KMS-11 (cell line): ENCODE data around the gene CAMK2N1.

Source experiments
- H2AFZ ChIP-seq: fragments of 200-600 bp; sonication (generic); 2 replicates; pipeline ENCODE4 v1.6.1; 2016; ENCODE audit warnings: antibody characterized with exemption, mixed run types, low read depth
- H3K27ac ChIP-seq: fragments of 200-600 bp; sonication (generic); 2 replicates; pipeline ENCODE4 v1.6.1; 2016; ENCODE audit warnings: mild to moderate bottlenecking, mixed run types
- H3K27me3 ChIP-seq: fragments of 200-600 bp; sonication (generic); 2 replicates; pipeline ENCODE4 v1.6.1; 2017; ENCODE audit warnings: mild to moderate bottlenecking, low read depth, mixed run types, moderate library complexity; ENCODE audit not compliant: insufficient read depth
- H3K36me3 ChIP-seq: fragments of 200-600 bp; sonication (generic); 2 replicates; pipeline ENCODE4 v1.6.1; 2017; ENCODE audit warnings: mild to moderate bottlenecking, mixed run types; ENCODE audit not compliant: insufficient read depth
- H3K4me1 ChIP-seq: fragments of 200-600 bp; sonication (generic); 2 replicates; pipeline ENCODE4 v1.6.1; 2016; ENCODE audit warnings: mild to moderate bottlenecking, low read depth, mixed run types; ENCODE audit not compliant: poor library complexity, severe bottlenecking
- H3K4me2 ChIP-seq: fragments of 200-600 bp; sonication (generic); 2 replicates; pipeline ENCODE4 v1.7.0; 2016; ENCODE audit warnings: mild to moderate bottlenecking, mixed run types
- H3K4me3 ChIP-seq: fragments of 200-600 bp; sonication (generic); IDR thresholded peaks from 2 replicates; pipeline ENCODE4 v1.6.1; 2017; ENCODE audit warnings: low read depth, low read length, mixed read lengths; ENCODE audit not compliant: insufficient read depth
- H3K79me2 ChIP-seq: fragments of 200-600 bp; sonication (generic); 2 replicates; pipeline ENCODE4 v1.6.1; 2016; ENCODE audit warnings: low read depth, mixed run types; ENCODE audit not compliant: insufficient read depth
- H3K9ac ChIP-seq: fragments of 200-600 bp; sonication (generic); 2 replicates; pipeline ENCODE4 v1.6.1; 2016; ENCODE audit warnings: mild to moderate bottlenecking, mixed run types
- H4K20me1 ChIP-seq: fragments of 200-600 bp; sonication (generic); 2 replicates; pipeline ENCODE4 v1.6.1; 2016; ENCODE audit warnings: mild to moderate bottlenecking, mixed run types; ENCODE audit not compliant: insufficient read depth
- CTCF ChIP-seq: fragments of 200-600 bp; sonication (generic); conservative IDR thresholded peaks from 2 replicates; pipeline ENCODE4 v1.6.1; 2017; ENCODE audit warnings: low read depth, mild to moderate bottlenecking, antibody characterized with exemption, low read length, moderate library complexity, mixed read lengths

Gene CAMK2N1

DNA sequence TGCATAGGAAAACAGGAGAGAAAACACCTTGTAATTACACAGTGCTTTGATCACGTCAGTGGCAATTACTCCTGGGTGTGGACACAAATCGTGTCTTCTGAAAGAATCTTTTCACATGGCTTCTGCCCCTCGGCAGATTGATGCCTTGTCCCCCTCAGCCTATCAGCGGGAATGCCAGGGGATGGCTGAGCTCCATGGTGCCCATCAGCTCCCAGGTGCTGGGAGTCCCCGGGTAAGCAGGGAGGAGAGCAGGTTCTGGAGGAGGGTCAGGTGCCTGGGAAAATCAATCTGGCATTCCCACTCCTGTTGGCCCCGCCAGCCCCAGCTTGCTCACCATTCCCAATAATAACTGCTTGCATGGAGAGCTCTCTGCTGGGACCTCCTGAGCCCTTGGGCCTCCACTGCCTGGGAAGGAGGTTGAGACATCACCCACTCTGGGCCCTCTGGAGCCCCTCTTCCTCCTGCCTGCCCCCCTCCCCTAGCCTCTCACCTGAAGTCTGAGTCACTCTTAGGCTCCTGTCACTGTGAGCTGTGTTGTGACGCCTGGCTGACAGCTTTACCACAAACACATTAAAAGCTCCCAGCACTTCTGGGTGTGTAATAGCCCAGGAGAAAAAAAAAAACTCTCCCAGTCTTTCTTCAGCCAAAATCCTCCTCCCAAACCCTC is 4.9 kb downstream of the CAMK2N1 start:
- no peaks in the 10 kb centered on the region for H3K36me3 ChIP-seq
- H3K9ac ChIP-seq, result no peak overlapping the region
- no peak overlapping the region for H3K27ac ChIP-seq
- H4K20me1 ChIP-seq, result no peaks in the 10 kb centered on the region
- no peaks in the 10 kb centered on the region for H3K4me1 ChIP-seq
- H3K79me2 ChIP-seq, result no peaks in the 10 kb centered on the region
- H3K27me3 ChIP-seq, result peaks cover 73% of the 10 kb centered on the region
- no peak overlapping the region for H3K4me3 ChIP-seq
- no peak for TF ChIP-seq CTCF
- no peak overlapping the region for H2AFZ ChIP-seq
- H3K4me2 ChIP-seq, result no peak overlapping the region

GRCh38 chr1:20480243-20480944 is 5.6 kb downstream of the CAMK2N1 start:
- Histone ChIP-seq H3K27ac (no peak overlapping the region), H3K4me3 (no peak overlapping the region), H4K20me1 (no peaks in the 10 kb centered on the region), H3K4me1 (no peaks in the 10 kb centered on the region), H3K27me3 (peaks cover 70% of the 10 kb centered on the region), H3K36me3 (no peaks in the 10 kb centered on the region), H3K9ac (no peak overlapping the region), H3K4me2 (no peak overlapping the region), H3K79me2 (no peaks in the 10 kb centered on the region), H2AFZ (no peak overlapping the region)
- no peak for TF ChIP-seq CTCF

DNA sequence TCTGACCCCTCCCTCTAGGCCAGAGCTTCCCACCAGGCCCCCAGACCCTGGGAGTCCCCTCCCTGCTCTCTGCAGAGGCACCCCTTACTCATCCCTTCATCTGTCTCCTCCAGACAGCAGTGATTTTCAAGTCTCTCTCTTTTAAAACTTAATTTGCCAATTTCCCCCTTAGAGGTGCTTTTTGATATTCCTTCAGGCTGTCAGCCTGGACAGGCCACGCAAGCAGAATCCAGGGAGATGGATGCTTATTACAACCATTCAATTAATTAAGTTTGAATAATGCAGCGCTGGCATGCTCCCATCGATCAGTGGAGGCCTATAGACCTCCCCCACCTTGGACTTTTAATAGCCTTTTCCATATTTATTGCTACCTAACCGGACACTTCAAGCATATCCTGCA is 6.2 kb downstream of the CAMK2N1 start:
- H3K27me3 ChIP-seq, result peaks cover 69% of the 10 kb centered on the region
- H3K36me3 ChIP-seq, result no peaks in the 10 kb centered on the region
- no peaks in the 10 kb centered on the region for H3K4me1 ChIP-seq
- no peak overlapping the region for H3K27ac ChIP-seq
- no peak overlapping the region for H2AFZ ChIP-seq
- H3K4me2 ChIP-seq, result no peak overlapping the region
- TF ChIP-seq CTCF, result no peak
- H4K20me1 ChIP-seq, result no peaks in the 10 kb centered on the region
- no peaks in the 10 kb centered on the region for H3K79me2 ChIP-seq
- H3K9ac ChIP-seq, result no peak overlapping the region
- no peak overlapping the region for H3K4me3 ChIP-seq

DNA sequence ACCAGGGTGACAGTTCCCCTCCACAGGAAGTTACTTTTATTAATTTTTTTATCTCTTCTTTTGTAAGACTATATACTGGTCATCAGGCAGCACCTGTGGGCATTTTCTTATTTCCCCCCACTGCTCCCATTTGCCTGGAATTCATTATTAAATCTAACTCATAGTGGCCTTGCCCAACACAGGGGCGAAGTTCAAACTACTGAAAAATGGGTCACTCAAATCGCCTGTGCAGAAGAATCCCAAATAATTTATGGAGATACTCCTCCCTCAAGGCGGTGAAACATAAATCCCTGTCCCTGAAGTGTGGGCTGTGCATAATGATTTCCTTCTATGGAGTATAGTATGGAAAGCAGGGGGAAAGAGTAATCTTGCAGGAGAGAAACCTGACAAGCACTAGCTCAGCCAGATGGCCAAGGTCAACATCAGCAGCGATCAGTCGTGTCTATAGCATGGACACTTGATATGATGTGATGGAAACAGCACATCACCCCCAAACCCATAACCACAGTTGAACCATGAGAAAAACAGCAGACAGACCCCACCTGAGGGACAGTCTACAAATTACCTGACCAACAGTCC is 7.9 kb downstream of the CAMK2N1 start:
- no peak for TF ChIP-seq CTCF
- no peaks in the 10 kb centered on the region for H3K4me1 ChIP-seq
- no peaks in the 10 kb centered on the region for H3K79me2 ChIP-seq
- H3K9ac ChIP-seq, result no peak overlapping the region
- H3K27ac ChIP-seq, result no peak overlapping the region
- H4K20me1 ChIP-seq, result no peaks in the 10 kb centered on the region
- peaks cover 73% of the 10 kb centered on the region for H3K27me3 ChIP-seq
- no peak overlapping the region for H2AFZ ChIP-seq
- no peaks in the 10 kb centered on the region for H3K36me3 ChIP-seq
- no peak overlapping the region for H3K4me3 ChIP-seq
- no peak overlapping the region for H3K4me2 ChIP-seq
